ENCODE measurements around the gene C3orf33.

The C3orf33 gene

GRCh38 chr3:155782390-155782953, 23.6 kb downstream of the C3orf33 start:
- no peak for DNase-seq

- no peak for DNase-seq
Observed at GRCh38 chr3:155780291-155780690, 25.8 kb downstream of the C3orf33 start.

- no peak for DNase-seq
Observed at GRCh38 chr3:155778462-155778861, 27.6 kb downstream of the C3orf33 start.

GRCh38 chr3:155772801-155773200, 33.3 kb downstream of the C3orf33 start:
- DNase-seq = no peak

- peak; percentile 10 for DNase-seq
Observed at GRCh38 chr3:155771126-155771525, 35.0 kb downstream of the C3orf33 start.

GRCh38 chr3:155766206-155766605, 39.9 kb downstream of the C3orf33 start:
- no peak for DNase-seq

- peak; percentile 22 for DNase-seq
Observed at GRCh38 chr3:155763870-155764463, 42.1 kb downstream of the C3orf33 start.

GRCh38 chr3:155760653-155761052, 45.4 kb downstream of the C3orf33 start:
- DNase-seq = no peak

- DNase-seq = no peak
Observed at GRCh38 chr3:155757577-155757976, 48.5 kb downstream of the C3orf33 start.

- DNase-seq = peak; percentile 56
Observed at GRCh38 chr3:155753038-155753639, 52.9 kb downstream of the C3orf33 start.

GRCh38 chr3:155748611-155749365, 57.3 kb downstream of the C3orf33 start:
- no peak for DNase-seq

GRCh38 chr3:155747946-155748290, 58.2 kb downstream of the C3orf33 start:
- DNase-seq = no peak

- DNase-seq = no peak
Observed at GRCh38 chr3:155747286-155747945, 58.7 kb downstream of the C3orf33 start.

GRCh38 chr3:155746703-155747102, 59.4 kb downstream of the C3orf33 start:
- no peak for DNase-seq

- DNase-seq = no peak
Observed at GRCh38 chr3:155745795-155746550, 60.1 kb downstream of the C3orf33 start.

GRCh38 chr3:155744626-155745324, 61.3 kb downstream of the C3orf33 start, which contains the start of gene PLCH1:
Gene PLCH1, minus strand, starts transcription at chr3:155745071. Its CDS starts 40,847 bp downstream, at chr3:155704224.
- peak; percentile 35 for DNase-seq

- DNase-seq = no peak
Observed at GRCh38 chr3:155744010-155744625, 62.0 kb downstream of the C3orf33 start.

GRCh38 chr3:155743606-155744005, 62.5 kb downstream of the C3orf33 start:
- no peak for DNase-seq

- no peak for DNase-seq
Observed at GRCh38 chr3:155742349-155742965, 63.6 kb downstream of the C3orf33 start.

GRCh38 chr3:155741603-155742002, 64.5 kb downstream of the C3orf33 start:
- no peak for DNase-seq

- DNase-seq = no peak
Observed at GRCh38 chr3:155741101-155741500, 65.0 kb downstream of the C3orf33 start.

Data from MV-4-11 (cell line).